Measurements from ENCODE around the gene LPP. TPM values are rescaled to one million over a fixed set of nuclear protein-coding genes. Genes with fewer than 3 reads are reported as not detected.

The LPP gene
- total and polyA plus RNA-seq, 10 of the 15 experiments (the other 5 are each of a cell fraction or from before 2014, with no cell fraction given) = under 0.01 to 0.62 (median 0.03) TPM

GRCh38 chr3:188404124-188404523 is 250.2 kb downstream of the LPP start:
- H3K36me3 ChIP-seq (ENCODE audit: control insufficient read depth in 2 of 2, insufficient read depth in 2 of 2, low read length in 1 of 2) = no peaks in the 10 kb centered on the region
- no peak overlapping the region for H3K9ac ChIP-seq (ENCODE audit: control insufficient read depth, insufficient read depth, low read length)
- FAIRE-seq = no peak
- H3K27me3 ChIP-seq (replicated peaks in 1 of 2; ENCODE audit: control insufficient read depth in 2 of 2, insufficient read depth in 2 of 2, low read length in 1 of 2) = no peaks in the 10 kb centered on the region; a peak in 1 of 4 replicates
- H3K4me3 ChIP-seq = no peak overlapping the region
- RAD21 ChIA-PET (ENCODE audit: unreplicated experiment) = no interaction called here
- ATAC-seq = no peak
- H3K79me2 ChIP-seq (ENCODE audit: control insufficient read depth, insufficient read depth, low read length) = no peaks in the 10 kb centered on the region
- in situ Hi-C loops (cut with MboI) (no loop called here), intact Hi-C loops (cut with micrococcal nuclease; ENCODE audit: unreplicated experiment) (loop anchor here (5.0 kb wide), 1 partner anchor 43 kb away; no protein-coding TSS in a partner anchor)
- POLR2A ChIA-PET = no interaction called here
- no peak overlapping the region for H2AFZ ChIP-seq (ENCODE audit: control insufficient read depth, low read depth, low read length)
- SMC1A ChIA-PET (ENCODE audit: uncharacterized antibody, unreplicated experiment) = no interaction called here
- no peak overlapping the region for H3K4me2 ChIP-seq (ENCODE audit: control insufficient read depth, insufficient read depth)
- no TSS peak for BruUV-seq (replicated peaks)
- DNase-seq (ENCODE audit: low read depth, low spot score) = no peak
- H4K20me1 ChIP-seq (ENCODE audit: control insufficient read depth, insufficient read depth) = no peaks in the 10 kb centered on the region
- TF ChIP-seq NBN (IDR thresholded peaks at IDR 0.05) = no peak
- no peak for TF ChIP-seq FOXK2 (IDR thresholded peaks at IDR 0.05)
- TF ChIP-seq SUZ12 (IDR thresholded peaks at IDR 0.05; ENCODE audit: unreplicated experiment) = no peak
- TF ChIP-seq ZNF622 (IDR thresholded peaks at IDR 0.05) = no peak
- TF ChIP-seq CTCF (IDR thresholded peaks at IDR 0.05 in 2 of 3, conservative IDR thresholded peaks at IDR 0.05 in 1 of 3; ENCODE audit: control insufficient read depth in 2 of 3, extremely low read depth in 1 of 3, insufficient read depth in 1 of 3, low read depth in 3 of 3, low read length in 3 of 3) = no peak
- TF ChIP-seq SREBF1 (IDR thresholded peaks at IDR 0.05; ENCODE audit: low read length) = no peak
- no peak for TF ChIP-seq ATF2 (IDR thresholded peaks at IDR 0.05; ENCODE audit: low read length)
- no peak for TF ChIP-seq SIN3A (IDR thresholded peaks at IDR 0.05; ENCODE audit: low read depth, low read length)
- TF ChIP-seq RELA (IDR thresholded peaks at IDR 0.05; ENCODE audit: borderline replicate concordance, partially characterized antibody) = no peak
- TF ChIP-seq ZBTB40 (IDR thresholded peaks at IDR 0.05; ENCODE audit: borderline replicate concordance) = no peak
- TF ChIP-seq CEBPZ (IDR thresholded peaks at IDR 0.05; ENCODE audit: low read depth, low read length) = no peak
- no peak for TF ChIP-seq IRF3 (IDR thresholded peaks at IDR 0.05)
- TF ChIP-seq POU2F2 (IDR thresholded peaks at IDR 0.05; ENCODE audit: borderline replicate concordance, low read depth, low read length) = no peak
- no peak overlapping the region for H3K27ac ChIP-seq (ENCODE audit: control insufficient read depth, insufficient read depth)
- WGBS (ENCODE audit: insufficient coverage, insufficient replicate concordance, low lambda C conversion rate, missing lambda C conversion rate) = 64% methylated on average over 4 of the region's 4 CpGs
- H3K9me3 ChIP-seq (replicated peaks; ENCODE audit: control insufficient read depth, insufficient read depth, low read length) = no peaks in the 10 kb centered on the region; the same call in 1 of the 3 replicates
- peaks cover 8% of the 10 kb centered on the region for H3K4me1 ChIP-seq (ENCODE audit: control insufficient read depth, insufficient read depth, low read length)
- CTCF ChIA-PET = interaction anchor here (1.7 kb wide), 1 partner anchor 663 kb away, joined by 4 read pairs; no protein-coding TSS in a partner anchor

Data from GM12878 (cell line).